ENCODE results near the gene LRRK2.

Gene LRRK2

GRCh38 chr12:40287369-40287975, 62.7 kb downstream of the LRRK2 start:
- H2AFZ ChIP-seq (ENCODE audit: low read depth, low read length): no peak overlapping the region
- no peak overlapping the region for H3K9ac ChIP-seq (ENCODE audit: low read depth, low read length)
- H3K36me3 ChIP-seq (ENCODE audit: insufficient read depth, low read length): no peaks in the 10 kb centered on the region
- H3K79me2 ChIP-seq (ENCODE audit: insufficient read depth, low read length): no peaks in the 10 kb centered on the region
- DNase-seq (no peak), ATAC-seq (ENCODE audit: insufficient read depth, low read depth) (no peak)
- no peak overlapping the region for H3K4me2 ChIP-seq (ENCODE audit: insufficient read depth, low read length)
- H3K4me3 ChIP-seq (ENCODE audit: low read depth in 1 of 2, low read length in 2 of 2): no peak overlapping the region
- H4K20me1 ChIP-seq (ENCODE audit: insufficient read depth, low read length): no peaks in the 10 kb centered on the region
- no peaks in the 10 kb centered on the region for H3K4me1 ChIP-seq (ENCODE audit: insufficient read depth, low read length)
- no peaks in the 10 kb centered on the region for H3K27me3 ChIP-seq (ENCODE audit: insufficient read depth, low read length, poor library complexity)
- no peak overlapping the region for H3K27ac ChIP-seq (ENCODE audit: low read length)
- TF ChIP-seq EZH2 (IDR thresholded peaks at IDR 0.05; ENCODE audit: borderline replicate concordance, low read depth, low read length, severe bottlenecking) (no peak), CTCF (IDR thresholded peaks at IDR 0.05; ENCODE audit: borderline replicate concordance, extremely low read depth, low read length, poor library complexity, severe bottlenecking) (no peak)
- no peaks in the 10 kb centered on the region for H3K9me3 ChIP-seq (ENCODE audit: insufficient read depth, low read length, severe bottlenecking)

- H2AFZ ChIP-seq (ENCODE audit: low read depth, low read length): no peak overlapping the region
- H3K4me2 ChIP-seq (ENCODE audit: insufficient read depth, low read length): no peak overlapping the region
- H3K4me3 ChIP-seq (ENCODE audit: low read depth in 1 of 2, low read length in 2 of 2): no peak overlapping the region
- H3K9me3 ChIP-seq (ENCODE audit: insufficient read depth, low read length, severe bottlenecking): no peaks in the 10 kb centered on the region
- H3K27me3 ChIP-seq (ENCODE audit: insufficient read depth, low read length, poor library complexity): no peaks in the 10 kb centered on the region
- H3K9ac ChIP-seq (ENCODE audit: low read depth, low read length): no peak overlapping the region
- ATAC-seq (ENCODE audit: insufficient read depth, low read depth) (no peak), DNase-seq (no peak)
- TF ChIP-seq EZH2 (IDR thresholded peaks at IDR 0.05; ENCODE audit: borderline replicate concordance, low read depth, low read length, severe bottlenecking) (no peak), CTCF (IDR thresholded peaks at IDR 0.05; ENCODE audit: borderline replicate concordance, extremely low read depth, low read length, poor library complexity, severe bottlenecking) (no peak)
- H3K36me3 ChIP-seq (ENCODE audit: insufficient read depth, low read length): no peaks in the 10 kb centered on the region
- H3K4me1 ChIP-seq (ENCODE audit: insufficient read depth, low read length): no peaks in the 10 kb centered on the region
- H4K20me1 ChIP-seq (ENCODE audit: insufficient read depth, low read length): no peaks in the 10 kb centered on the region
- no peak overlapping the region for H3K27ac ChIP-seq (ENCODE audit: low read length)
- H3K79me2 ChIP-seq (ENCODE audit: insufficient read depth, low read length): no peaks in the 10 kb centered on the region
These were observed 68.1 kb downstream of the LRRK2 start for GRCh38 chr12:40292788-40293429.

- Histone ChIP-seq H3K4me1 (ENCODE audit: insufficient read depth, low read length) (no peaks in the 10 kb centered on the region), H3K4me2 (ENCODE audit: insufficient read depth, low read length) (no peak overlapping the region), H3K27ac (ENCODE audit: low read length) (no peak overlapping the region), H3K27me3 (ENCODE audit: insufficient read depth, low read length, poor library complexity) (no peaks in the 10 kb centered on the region), H4K20me1 (ENCODE audit: insufficient read depth, low read length) (no peaks in the 10 kb centered on the region), H2AFZ (ENCODE audit: low read depth, low read length) (no peak overlapping the region), H3K9me3 (ENCODE audit: insufficient read depth, low read length, severe bottlenecking) (no peaks in the 10 kb centered on the region), H3K79me2 (ENCODE audit: insufficient read depth, low read length) (no peaks in the 10 kb centered on the region), H3K4me3 (ENCODE audit: low read depth in 1 of 2, low read length in 2 of 2) (no peak overlapping the region), H3K36me3 (ENCODE audit: insufficient read depth, low read length) (no peaks in the 10 kb centered on the region), H3K9ac (ENCODE audit: low read depth, low read length) (no peak overlapping the region)
- ATAC-seq (ENCODE audit: insufficient read depth, low read depth): no peak
- DNase-seq: no peak
- no peak for TF ChIP-seq CTCF (IDR thresholded peaks at IDR 0.05; ENCODE audit: borderline replicate concordance, extremely low read depth, low read length, poor library complexity, severe bottlenecking)
- no peak for TF ChIP-seq EZH2 (IDR thresholded peaks at IDR 0.05; ENCODE audit: borderline replicate concordance, low read depth, low read length, severe bottlenecking)
These were observed 73.5 kb downstream of the LRRK2 start for GRCh38 chr12:40298341-40298740.
